Measurements from ENCODE around the gene TMEM72.

The TMEM72 gene

GRCh38 chr10:44886966-44887365, 24.2 kb upstream of the TMEM72 start:
- Histone ChIP-seq H3K9ac (ENCODE audit: low read length in 5 of 5) (no peak overlapping the region), H3K36me3 (ENCODE audit: control insufficient read depth in 5 of 5, insufficient read depth in 5 of 5, low read length in 5 of 5) (no peaks in the 10 kb centered on the region), H3K4me1 (ENCODE audit: control insufficient read depth in 5 of 5, insufficient read depth in 5 of 5, low read length in 5 of 5) (no peaks in the 10 kb centered on the region), H3K27me3 (ENCODE audit: control insufficient read depth in 5 of 5, insufficient read depth in 4 of 5, low read length in 5 of 5) (no peaks in the 10 kb centered on the region), H3K4me3 (ENCODE audit: low read depth in 1 of 5, low read length in 5 of 5) (no peak overlapping the region), H3K9me3 (ENCODE audit: control insufficient read depth in 5 of 5, low read length in 5 of 5) (no peaks in the 10 kb centered on the region), H3K27ac (ENCODE audit: low read depth, low read length) (no peak overlapping the region)

GRCh38 chr10:44888886-44889285, 22.3 kb upstream of the TMEM72 start:
- Histone ChIP-seq H3K27ac (ENCODE audit: low read depth, low read length) (no peak overlapping the region), H3K4me3 (ENCODE audit: low read depth in 1 of 5, low read length in 5 of 5) (no peak overlapping the region), H3K9me3 (ENCODE audit: control insufficient read depth in 5 of 5, low read length in 5 of 5) (no peaks in the 10 kb centered on the region), H3K36me3 (ENCODE audit: control insufficient read depth in 5 of 5, insufficient read depth in 5 of 5, low read length in 5 of 5) (no peaks in the 10 kb centered on the region), H3K4me1 (ENCODE audit: control insufficient read depth in 5 of 5, insufficient read depth in 5 of 5, low read length in 5 of 5) (no peaks in the 10 kb centered on the region), H3K9ac (ENCODE audit: low read length in 5 of 5) (no peak overlapping the region), H3K27me3 (ENCODE audit: control insufficient read depth in 5 of 5, insufficient read depth in 4 of 5, low read length in 5 of 5) (no peaks in the 10 kb centered on the region)

GRCh38 chr10:44889834-44890233, 21.3 kb upstream of the TMEM72 start:
- Histone ChIP-seq H3K9ac (ENCODE audit: low read length in 5 of 5) (no peak overlapping the region), H3K9me3 (ENCODE audit: control insufficient read depth in 5 of 5, low read length in 5 of 5) (no peaks in the 10 kb centered on the region), H3K36me3 (ENCODE audit: control insufficient read depth in 5 of 5, insufficient read depth in 5 of 5, low read length in 5 of 5) (no peaks in the 10 kb centered on the region), H3K27ac (ENCODE audit: low read depth, low read length) (no peak overlapping the region), H3K27me3 (ENCODE audit: control insufficient read depth in 5 of 5, insufficient read depth in 4 of 5, low read length in 5 of 5) (no peaks in the 10 kb centered on the region), H3K4me1 (ENCODE audit: control insufficient read depth in 5 of 5, insufficient read depth in 5 of 5, low read length in 5 of 5) (no peaks in the 10 kb centered on the region), H3K4me3 (ENCODE audit: low read depth in 1 of 5, low read length in 5 of 5) (no peak overlapping the region)

- Histone ChIP-seq H3K27me3 (ENCODE audit: control insufficient read depth in 5 of 5, insufficient read depth in 4 of 5, low read length in 5 of 5) (no peaks in the 10 kb centered on the region), H3K36me3 (ENCODE audit: control insufficient read depth in 5 of 5, insufficient read depth in 5 of 5, low read length in 5 of 5) (no peaks in the 10 kb centered on the region), H3K4me3 (ENCODE audit: low read depth in 1 of 5, low read length in 5 of 5) (no peak overlapping the region), H3K9me3 (ENCODE audit: control insufficient read depth in 5 of 5, low read length in 5 of 5) (no peaks in the 10 kb centered on the region), H3K4me1 (ENCODE audit: control insufficient read depth in 5 of 5, insufficient read depth in 5 of 5, low read length in 5 of 5) (no peaks in the 10 kb centered on the region), H3K27ac (ENCODE audit: low read depth, low read length) (no peak overlapping the region), H3K9ac (ENCODE audit: low read length in 5 of 5) (no peak overlapping the region)
Measured at GRCh38 chr10:44890696-44891563, 20.2 kb upstream of the TMEM72 start.

- Histone ChIP-seq H3K4me1 (ENCODE audit: control insufficient read depth in 5 of 5, insufficient read depth in 5 of 5, low read length in 5 of 5) (no peaks in the 10 kb centered on the region), H3K9me3 (ENCODE audit: control insufficient read depth in 5 of 5, low read length in 5 of 5) (peaks cover 0 to under 1% (median 0%) of the 10 kb centered on the region in 5 donors), H3K27ac (ENCODE audit: low read depth, low read length) (no peak overlapping the region), H3K36me3 (ENCODE audit: control insufficient read depth in 5 of 5, insufficient read depth in 5 of 5, low read length in 5 of 5) (no peaks in the 10 kb centered on the region), H3K27me3 (ENCODE audit: control insufficient read depth in 5 of 5, insufficient read depth in 4 of 5, low read length in 5 of 5) (no peaks in the 10 kb centered on the region), H3K4me3 (ENCODE audit: low read depth in 1 of 5, low read length in 5 of 5) (no peak overlapping the region), H3K9ac (ENCODE audit: low read length in 5 of 5) (no peak overlapping the region)
Measured at GRCh38 chr10:44891721-44892120, 19.4 kb upstream of the TMEM72 start.

GRCh38 chr10:44893604-44894468, 17.3 kb upstream of the TMEM72 start:
- Histone ChIP-seq H3K27ac (ENCODE audit: low read depth, low read length) (no peak overlapping the region), H3K9ac (ENCODE audit: low read length in 5 of 5) (no peak overlapping the region), H3K27me3 (ENCODE audit: control insufficient read depth in 5 of 5, insufficient read depth in 4 of 5, low read length in 5 of 5) (no peaks in the 10 kb centered on the region), H3K4me1 (ENCODE audit: control insufficient read depth in 5 of 5, insufficient read depth in 5 of 5, low read length in 5 of 5) (no peaks in the 10 kb centered on the region), H3K9me3 (ENCODE audit: control insufficient read depth in 5 of 5, low read length in 5 of 5) (peaks cover 0 to 4% (median 0%) of the 10 kb centered on the region in 5 donors), H3K36me3 (ENCODE audit: control insufficient read depth in 5 of 5, insufficient read depth in 5 of 5, low read length in 5 of 5) (no peaks in the 10 kb centered on the region), H3K4me3 (ENCODE audit: low read depth in 1 of 5, low read length in 5 of 5) (no peak overlapping the region)

- Histone ChIP-seq H3K4me1 (ENCODE audit: control insufficient read depth in 5 of 5, insufficient read depth in 5 of 5, low read length in 5 of 5) (no peaks in the 10 kb centered on the region), H3K9ac (ENCODE audit: low read length in 5 of 5) (no peak overlapping the region), H3K4me3 (ENCODE audit: low read depth in 1 of 5, low read length in 5 of 5) (no peak overlapping the region), H3K36me3 (ENCODE audit: control insufficient read depth in 5 of 5, insufficient read depth in 5 of 5, low read length in 5 of 5) (no peaks in the 10 kb centered on the region), H3K27ac (ENCODE audit: low read depth, low read length) (no peak overlapping the region), H3K9me3 (ENCODE audit: control insufficient read depth in 5 of 5, low read length in 5 of 5) (peaks cover 0 to 4% (median 0%) of the 10 kb centered on the region in 5 donors), H3K27me3 (ENCODE audit: control insufficient read depth in 5 of 5, insufficient read depth in 4 of 5, low read length in 5 of 5) (no peaks in the 10 kb centered on the region)
Measured at GRCh38 chr10:44894691-44895090, 16.4 kb upstream of the TMEM72 start.

GRCh38 chr10:44895280-44895679, 15.9 kb upstream of the TMEM72 start:
- H3K27me3 ChIP-seq (ENCODE audit: control insufficient read depth in 5 of 5, insufficient read depth in 4 of 5, low read length in 5 of 5): no peaks in the 10 kb centered on the region
- H3K4me3 ChIP-seq (ENCODE audit: low read depth in 1 of 5, low read length in 5 of 5): no peak overlapping the region
- no peaks in the 10 kb centered on the region for H3K36me3 ChIP-seq (ENCODE audit: control insufficient read depth in 5 of 5, insufficient read depth in 5 of 5, low read length in 5 of 5)
- H3K9me3 ChIP-seq (ENCODE audit: control insufficient read depth in 5 of 5, low read length in 5 of 5): peaks cover 0 to 4% (median 0%) of the 10 kb centered on the region in 5 donors
- no peaks in the 10 kb centered on the region for H3K4me1 ChIP-seq (ENCODE audit: control insufficient read depth in 5 of 5, insufficient read depth in 5 of 5, low read length in 5 of 5)
- H3K27ac ChIP-seq (ENCODE audit: low read depth, low read length): no peak overlapping the region
- H3K9ac ChIP-seq (ENCODE audit: low read length in 5 of 5): no peak overlapping the region

GRCh38 chr10:44897049-44897448, 14.1 kb upstream of the TMEM72 start:
- no peaks in the 10 kb centered on the region for H3K27me3 ChIP-seq (ENCODE audit: control insufficient read depth in 5 of 5, insufficient read depth in 4 of 5, low read length in 5 of 5)
- no peaks in the 10 kb centered on the region for H3K4me1 ChIP-seq (ENCODE audit: control insufficient read depth in 5 of 5, insufficient read depth in 5 of 5, low read length in 5 of 5)
- H3K4me3 ChIP-seq (ENCODE audit: low read depth in 1 of 5, low read length in 5 of 5): no peak overlapping the region
- H3K9me3 ChIP-seq (ENCODE audit: control insufficient read depth in 5 of 5, low read length in 5 of 5): peaks cover 0 to 4% (median 0%) of the 10 kb centered on the region in 5 donors
- H3K27ac ChIP-seq (ENCODE audit: low read depth, low read length): no peak overlapping the region
- H3K9ac ChIP-seq (ENCODE audit: low read length in 5 of 5): no peak overlapping the region
- H3K36me3 ChIP-seq (ENCODE audit: control insufficient read depth in 5 of 5, insufficient read depth in 5 of 5, low read length in 5 of 5): no peaks in the 10 kb centered on the region

- Histone ChIP-seq H3K9ac (ENCODE audit: low read length in 5 of 5) (no peak overlapping the region), H3K27ac (ENCODE audit: low read depth, low read length) (no peak overlapping the region), H3K27me3 (ENCODE audit: control insufficient read depth in 5 of 5, insufficient read depth in 4 of 5, low read length in 5 of 5) (no peaks in the 10 kb centered on the region), H3K4me1 (ENCODE audit: control insufficient read depth in 5 of 5, insufficient read depth in 5 of 5, low read length in 5 of 5) (peaks cover 0 to 4% (median 0%) of the 10 kb centered on the region in 5 donors), H3K36me3 (ENCODE audit: control insufficient read depth in 5 of 5, insufficient read depth in 5 of 5, low read length in 5 of 5) (no peaks in the 10 kb centered on the region), H3K4me3 (ENCODE audit: low read depth in 1 of 5, low read length in 5 of 5) (no peak overlapping the region), H3K9me3 (ENCODE audit: control insufficient read depth in 5 of 5, low read length in 5 of 5) (peaks cover 0 to 4% (median 0%) of the 10 kb centered on the region in 5 donors)
Measured at GRCh38 chr10:44898665-44899064, 12.5 kb upstream of the TMEM72 start.

Measured in subcutaneous abdominal adipose tissue (tissue), 5 donors.